Measurements from ENCODE around the gene MT1X. TPM values are rescaled to one million over a fixed set of nuclear protein-coding genes. Genes with fewer than 3 reads are reported as not detected.

The MT1X gene
- polyA plus RNA-seq, 1 donor (not counting 4 experiments of a cell fraction or from before 2014, with no cell fraction given) = 58.3 TPM

DNA sequence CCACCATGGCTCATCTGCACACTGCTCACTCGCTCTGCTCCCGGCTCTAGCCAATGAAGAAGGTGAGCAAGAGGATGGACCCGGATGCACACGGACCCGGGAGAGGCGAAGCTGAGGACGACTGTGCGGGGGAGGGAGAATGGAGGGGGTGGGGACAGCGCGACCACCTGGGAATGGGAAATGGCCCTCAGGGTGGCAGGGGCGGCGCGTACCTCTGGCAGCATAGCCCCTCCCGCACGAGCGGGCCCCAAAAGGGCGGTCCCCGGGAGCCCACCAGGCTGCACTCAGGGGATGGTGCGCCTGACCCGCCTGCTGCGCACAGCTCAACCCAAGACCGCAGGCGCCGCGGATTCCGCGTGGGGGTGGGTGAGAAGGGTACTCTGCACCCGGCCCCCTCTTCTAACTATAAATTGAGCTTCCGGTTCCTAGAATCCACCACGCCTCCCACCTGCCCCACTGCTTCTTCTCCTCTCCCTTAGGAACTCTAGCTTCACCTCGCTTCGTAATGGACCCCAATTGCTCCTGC is 6.5 kb upstream of the MT1X start:
- Histone ChIP-seq H3K4me2 (ENCODE audit: control insufficient read depth, extremely low read depth, insufficient read depth, low read depth, low read length) (peak overlapping the region; percentile 38), H2AFZ (ENCODE audit: control insufficient read depth, low read length) (no peak overlapping the region), H3K79me2 (ENCODE audit: control insufficient read depth, insufficient read depth, low read length) (no peaks in the 10 kb centered on the region), H3K4me1 (ENCODE audit: control insufficient read depth, extremely low read depth, insufficient read depth, low read length) (no peaks in the 10 kb centered on the region), H3K4me3 (ENCODE audit: control insufficient read depth in 2 of 3, extremely low read depth in 1 of 3, insufficient read depth in 2 of 3, low read depth in 1 of 3, low read length in 3 of 3) (no peak overlapping the region), H3K9me3 (ENCODE audit: control insufficient read depth, low read depth, low read length) (no peaks in the 10 kb centered on the region), H3K9ac (ENCODE audit: control insufficient read depth, extremely low read depth, insufficient read depth, low read length) (no peak overlapping the region), H3K27ac (ENCODE audit: control insufficient read depth, insufficient read depth, low read length) (no peak overlapping the region), H3K36me3 (ENCODE audit: control insufficient read depth in 2 of 2, extremely low read depth in 1 of 2, insufficient read depth in 2 of 2, low read length in 2 of 2) (no peaks in the 10 kb centered on the region), H3K27me3 (ENCODE audit: control insufficient read depth, extremely low read depth, insufficient read depth, low read length) (no peaks in the 10 kb centered on the region), H3K9me1 (ENCODE audit: control insufficient read depth, extremely low read depth, insufficient read depth, low read length) (no peaks in the 10 kb centered on the region), H4K20me1 (ENCODE audit: control insufficient read depth, extremely low read depth, insufficient read depth, low read length) (no peaks in the 10 kb centered on the region)
- dilution Hi-C loops (cut with MboI; ENCODE audit: extremely low pct_ligation_motif_present, low sequenced_read_pairs) = no loop called here
- TF ChIP-seq EZH2 (IDR thresholded peaks at IDR 0.05; ENCODE audit: low read length) = no peak
- TF ChIP-seq, protein P1, sequence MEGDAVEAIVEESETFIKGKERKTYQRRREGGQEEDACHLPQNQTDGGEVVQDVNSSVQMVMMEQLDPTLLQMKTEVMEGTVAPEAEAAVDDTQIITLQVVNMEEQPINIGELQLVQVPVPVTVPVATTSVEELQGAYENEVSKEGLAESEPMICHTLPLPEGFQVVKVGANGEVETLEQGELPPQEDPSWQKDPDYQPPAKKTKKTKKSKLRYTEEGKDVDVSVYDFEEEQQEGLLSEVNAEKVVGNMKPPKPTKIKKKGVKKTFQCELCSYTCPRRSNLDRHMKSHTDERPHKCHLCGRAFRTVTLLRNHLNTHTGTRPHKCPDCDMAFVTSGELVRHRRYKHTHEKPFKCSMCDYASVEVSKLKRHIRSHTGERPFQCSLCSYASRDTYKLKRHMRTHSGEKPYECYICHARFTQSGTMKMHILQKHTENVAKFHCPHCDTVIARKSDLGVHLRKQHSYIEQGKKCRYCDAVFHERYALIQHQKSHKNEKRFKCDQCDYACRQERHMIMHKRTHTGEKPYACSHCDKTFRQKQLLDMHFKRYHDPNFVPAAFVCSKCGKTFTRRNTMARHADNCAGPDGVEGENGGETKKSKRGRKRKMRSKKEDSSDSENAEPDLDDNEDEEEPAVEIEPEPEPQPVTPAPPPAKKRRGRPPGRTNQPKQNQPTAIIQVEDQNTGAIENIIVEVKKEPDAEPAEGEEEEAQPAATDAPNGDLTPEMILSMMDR (optimal IDR thresholded peaks at IDR 0.05 in 1 of 3, IDR thresholded peaks at IDR 0.05 in 1 of 3, conservative IDR thresholded peaks at IDR 0.05 in 1 of 3; ENCODE audit: extremely low read depth in 1 of 3, insufficient read depth in 2 of 3, low read length in 3 of 3) = no peak
- DNase-seq (ENCODE audit: low read depth, low spot score) = no peak
- no peak for FAIRE-seq

DNA sequence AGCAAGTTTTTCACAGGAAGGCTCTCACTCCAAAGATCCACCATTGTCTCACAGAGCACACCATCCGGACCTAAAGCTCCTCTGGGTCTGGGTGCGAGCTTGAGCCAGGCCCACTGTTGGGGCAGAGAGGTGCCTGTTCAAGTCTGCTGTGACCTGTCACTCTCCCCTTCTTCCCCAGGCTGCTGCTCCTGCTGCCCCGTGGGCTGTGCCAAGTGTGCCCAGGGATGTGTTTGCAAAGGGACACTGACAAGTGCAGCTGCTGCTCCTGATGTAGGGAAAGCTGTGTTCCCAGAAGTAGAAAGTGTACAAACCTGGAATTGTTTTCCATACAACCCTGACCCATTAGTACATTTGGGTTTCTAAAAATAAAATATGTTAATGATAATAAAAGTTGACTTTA is 4.8 kb upstream of the MT1X start:
- dilution Hi-C loops (cut with MboI; ENCODE audit: extremely low pct_ligation_motif_present, low sequenced_read_pairs) = no loop called here
- H3K4me3 ChIP-seq (ENCODE audit: control insufficient read depth in 2 of 3, extremely low read depth in 1 of 3, insufficient read depth in 2 of 3, low read depth in 1 of 3, low read length in 3 of 3) = no peak overlapping the region
- FAIRE-seq = no peak
- no peak overlapping the region for H2AFZ ChIP-seq (ENCODE audit: control insufficient read depth, low read length)
- TF ChIP-seq, protein P1 (optimal IDR thresholded peaks at IDR 0.05 in 1 of 3, IDR thresholded peaks at IDR 0.05 in 1 of 3, conservative IDR thresholded peaks at IDR 0.05 in 1 of 3; ENCODE audit: extremely low read depth in 1 of 3, insufficient read depth in 2 of 3, low read length in 3 of 3) = no peak
- no peak for TF ChIP-seq EZH2 (IDR thresholded peaks at IDR 0.05; ENCODE audit: low read length)
- H3K9ac ChIP-seq (ENCODE audit: control insufficient read depth, extremely low read depth, insufficient read depth, low read length) = no peak overlapping the region
- no peaks in the 10 kb centered on the region for H3K36me3 ChIP-seq (ENCODE audit: control insufficient read depth in 2 of 2, extremely low read depth in 1 of 2, insufficient read depth in 2 of 2, low read length in 2 of 2)
- peaks cover under 1% of the 10 kb centered on the region for H3K79me2 ChIP-seq (ENCODE audit: control insufficient read depth, insufficient read depth, low read length)
- H3K9me3 ChIP-seq (ENCODE audit: control insufficient read depth, low read depth, low read length) = no peaks in the 10 kb centered on the region
- H3K27me3 ChIP-seq (ENCODE audit: control insufficient read depth, extremely low read depth, insufficient read depth, low read length) = no peaks in the 10 kb centered on the region
- no peak overlapping the region for H3K4me2 ChIP-seq (ENCODE audit: control insufficient read depth, extremely low read depth, insufficient read depth, low read depth, low read length)
- H3K9me1 ChIP-seq (ENCODE audit: control insufficient read depth, extremely low read depth, insufficient read depth, low read length) = no peaks in the 10 kb centered on the region
- no peaks in the 10 kb centered on the region for H4K20me1 ChIP-seq (ENCODE audit: control insufficient read depth, extremely low read depth, insufficient read depth, low read length)
- no peak overlapping the region for H3K27ac ChIP-seq (ENCODE audit: control insufficient read depth, insufficient read depth, low read length)
- H3K4me1 ChIP-seq (ENCODE audit: control insufficient read depth, extremely low read depth, insufficient read depth, low read length) = peaks cover 8% of the 10 kb centered on the region
- DNase-seq (ENCODE audit: low read depth, low spot score) = no peak
